Karpas-422 (cell line): ENCODE data around the gene WDR48. TPM values are rescaled to one million over a fixed set of nuclear protein-coding genes. Genes with fewer than 3 reads are reported as not detected.

ENCODE experiments used
- DNase-seq: peaks from one replicate; pipeline ENCODE4 v3.0.0-alpha.2; 2015
- H2AFZ ChIP-seq: fragments of 200-600 bp; sonication (generic); 2 replicates; pipeline ENCODE4 v1.6.1; 2014; ENCODE audit warnings: antibody characterized with exemption, low read length, mixed read lengths
- H3K27ac ChIP-seq: fragments of 200-600 bp; sonication (generic); 2 replicates; pipeline ENCODE4 v1.5.1; 2014; ENCODE audit warnings: mild to moderate bottlenecking, low read length, moderate library complexity
- H3K27me3 ChIP-seq: fragments of 200-600 bp; sonication (generic); 2 replicates; pipeline ENCODE4 v1.6.1; 2014; ENCODE audit warnings: low read length, mixed read lengths
- H3K36me3 ChIP-seq: fragments of 200-600 bp; sonication (generic); 2 replicates; pipeline ENCODE4 v1.6.1; 2014; ENCODE audit warnings: low read length, mixed read lengths; ENCODE audit not compliant: insufficient read depth
- H3K4me1 ChIP-seq: fragments of 200-600 bp; sonication (generic); 2 replicates; pipeline ENCODE4 v1.6.1; 2014; ENCODE audit warnings: mild to moderate bottlenecking, low read length, mixed read lengths
- H3K4me2 ChIP-seq: fragments of 200-600 bp; sonication (generic); 2 replicates; pipeline ENCODE4 v1.6.1; 2014; ENCODE audit warnings: low read length, low read depth, mild to moderate bottlenecking; ENCODE audit not compliant: poor library complexity, severe bottlenecking
- H3K4me3 ChIP-seq: fragments of 200-600 bp; sonication (generic); 2 replicates; pipeline ENCODE4 v1.5.1; 2014; ENCODE audit warnings: mild to moderate bottlenecking, antibody characterized with exemption, low read length, mixed read lengths
- H3K79me2 ChIP-seq: fragments of 200-600 bp; sonication (generic); 2 replicates; pipeline ENCODE4 v1.6.1; 2014; ENCODE audit warnings: mild to moderate bottlenecking, low read length, mixed read lengths
- H3K9ac ChIP-seq: fragments of 200-600 bp; sonication (generic); 2 replicates; pipeline ENCODE4 v1.6.0; 2014; ENCODE audit warnings: low read length
- H3K9me2 ChIP-seq: fragments of 200-600 bp; sonication (generic), shearing (Covaris generic); replicated peaks from 2 replicates; pipeline ENCODE4 v1.6.0; 2014; ENCODE audit warnings: mild to moderate bottlenecking, low read length, moderate library complexity; ENCODE audit not compliant: insufficient read depth
- H3K9me3 ChIP-seq: fragments of 300-700, 200-600 bp; sonication (generic); 2 replicates; pipeline ENCODE4 v1.6.1; 2014; ENCODE audit warnings: low read length, mixed read lengths
- H4K20me1 ChIP-seq: fragments of 200-600 bp; sonication (generic); 2 replicates; pipeline ENCODE4 v1.6.1; 2014; ENCODE audit warnings: mild to moderate bottlenecking, antibody characterized with exemption, low read length, low read depth; ENCODE audit not compliant: insufficient read depth
- total RNA-seq: library from RNA; depleted of rRNA; stranded (reverse); fragments of >200 nt; shearing (Covaris generic); gene quantifications from 2 replicates; pipeline ENCODE4 v1.2.3, GENCODE V29; 2014; ENCODE audit warnings: low replicate concordance

The WDR48 gene
- total RNA-seq, 1 experiment from 2014 or later: 27.7 TPM

DNA sequence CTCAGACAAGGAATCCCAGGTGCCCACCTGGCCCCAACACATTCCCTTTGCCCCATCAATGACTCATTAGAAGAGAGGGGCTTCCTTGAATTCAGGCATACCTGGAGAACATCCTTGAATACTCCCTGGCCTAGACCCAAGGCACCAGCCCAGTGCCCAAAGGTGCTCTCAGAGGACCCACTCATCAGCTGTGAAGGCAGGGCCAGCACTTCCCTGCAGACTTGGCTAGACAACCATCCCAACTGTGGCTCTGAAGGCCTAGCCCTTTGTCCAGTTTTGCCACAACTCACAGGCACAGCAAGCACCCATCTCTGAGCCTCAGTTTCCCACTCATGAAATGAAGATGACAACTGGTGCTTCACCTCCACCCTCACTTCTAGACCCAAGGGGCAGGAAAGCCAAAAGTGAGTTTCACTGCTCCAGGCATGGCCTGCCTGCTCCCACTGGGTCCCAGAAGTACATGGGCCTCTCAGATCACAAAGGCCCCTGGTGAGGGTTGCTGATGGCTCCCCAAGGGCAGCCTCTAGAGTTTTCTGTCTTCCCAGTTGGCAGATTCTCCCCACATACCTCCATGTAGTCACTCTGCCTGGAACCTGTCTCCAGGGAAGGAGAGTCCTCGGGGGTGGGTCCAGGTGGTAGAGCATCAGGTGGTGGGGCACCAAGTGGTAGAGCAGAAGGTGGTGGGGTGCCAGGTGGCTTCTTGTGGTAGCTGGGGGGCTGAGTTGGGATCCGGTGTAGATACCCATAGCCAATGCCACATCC lies 48.1 kb downstream of the WDR48 start:
- H3K9ac ChIP-seq: no peak overlapping the region
- H3K4me3 ChIP-seq: no peak overlapping the region
- H4K20me1 ChIP-seq: no peaks in the 10 kb centered on the region
- H3K36me3 ChIP-seq: peaks cover 26% of the 10 kb centered on the region
- no peaks in the 10 kb centered on the region for H3K9me2 ChIP-seq
- H3K4me2 ChIP-seq: no peak overlapping the region
- no peak overlapping the region for H3K27ac ChIP-seq
- DNase-seq: no peak
- no peaks in the 10 kb centered on the region for H3K9me3 ChIP-seq
- no peak overlapping the region for H2AFZ ChIP-seq
- H3K4me1 ChIP-seq: peaks cover 18% of the 10 kb centered on the region
- no peaks in the 10 kb centered on the region for H3K27me3 ChIP-seq
- peaks cover 15% of the 10 kb centered on the region for H3K79me2 ChIP-seq

DNA sequence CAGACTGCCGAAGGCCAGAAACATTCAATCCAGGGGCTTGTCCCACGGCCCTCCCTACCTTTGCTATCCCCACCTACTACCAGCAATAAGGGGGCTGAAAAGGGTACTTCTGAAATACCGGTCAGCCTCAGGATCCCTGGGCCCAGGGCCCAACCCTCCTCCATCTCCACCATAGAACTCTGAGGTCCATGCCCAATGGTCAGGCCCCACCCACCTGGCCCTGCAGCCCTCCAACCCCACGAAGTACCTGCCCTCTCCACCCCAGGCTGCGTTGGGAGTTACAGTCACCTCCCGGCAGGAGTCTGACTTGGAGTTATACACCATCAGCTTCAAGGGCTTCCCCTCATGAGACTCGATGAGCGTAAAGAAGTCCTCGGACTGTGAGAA lies 48.7 kb downstream of the WDR48 start:
- no peak overlapping the region for H3K9ac ChIP-seq
- H3K9me3 ChIP-seq: no peaks in the 10 kb centered on the region
- peaks cover 24% of the 10 kb centered on the region for H3K4me1 ChIP-seq
- H2AFZ ChIP-seq: no peak overlapping the region
- no peak overlapping the region for H3K4me2 ChIP-seq
- no peak overlapping the region for H3K27ac ChIP-seq
- no peaks in the 10 kb centered on the region for H3K9me2 ChIP-seq
- no peak overlapping the region for H3K4me3 ChIP-seq
- peaks cover 22% of the 10 kb centered on the region for H3K36me3 ChIP-seq
- no peaks in the 10 kb centered on the region for H3K27me3 ChIP-seq
- peaks cover 21% of the 10 kb centered on the region for H3K79me2 ChIP-seq
- DNase-seq: no peak
- H4K20me1 ChIP-seq: no peaks in the 10 kb centered on the region

DNA sequence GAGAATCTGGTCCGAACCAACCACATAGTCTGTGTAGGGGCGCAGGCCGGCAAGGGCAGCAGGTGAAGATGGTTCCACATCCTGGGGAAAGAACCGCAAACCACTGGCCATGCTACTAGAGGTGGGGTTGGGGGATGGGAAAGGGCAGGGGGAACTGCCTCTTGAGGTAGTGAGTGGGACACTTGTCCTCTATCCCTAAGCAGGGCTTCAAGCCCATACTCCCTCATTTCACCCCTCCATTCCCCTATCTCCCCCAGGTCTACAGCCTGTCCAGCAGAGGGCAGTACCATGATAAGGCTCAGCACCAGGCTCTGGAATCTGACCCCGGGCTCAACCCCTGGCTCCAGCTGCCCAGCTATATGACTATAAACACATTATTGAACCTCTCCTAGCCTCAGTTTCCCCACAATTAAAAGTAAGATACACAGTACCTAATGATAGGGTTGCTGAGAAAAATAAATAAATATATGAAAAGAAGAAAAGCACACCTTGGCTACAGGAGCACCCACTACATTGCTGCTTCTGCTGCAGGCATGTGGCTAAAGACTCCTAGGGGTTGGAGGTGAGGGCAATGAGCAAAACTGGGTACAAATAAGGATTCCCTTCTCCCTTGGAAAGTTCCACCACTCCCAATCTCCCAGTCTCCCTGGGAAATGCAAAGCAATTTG lies 49.3 kb downstream of the WDR48 start:
- Histone ChIP-seq H3K9ac (no peak overlapping the region), H3K9me2 (no peaks in the 10 kb centered on the region), H3K79me2 (peaks cover 27% of the 10 kb centered on the region), H3K36me3 (peaks cover 15% of the 10 kb centered on the region), H4K20me1 (no peaks in the 10 kb centered on the region), H2AFZ (no peak overlapping the region), H3K4me1 (peaks cover 31% of the 10 kb centered on the region), H3K4me2 (no peak overlapping the region), H3K27me3 (no peaks in the 10 kb centered on the region), H3K4me3 (no peak overlapping the region), H3K9me3 (no peaks in the 10 kb centered on the region), H3K27ac (0 out of 2 replicates have a peak overlapping the region, but pooled peaks have one; percentile 9)
- peak; percentile 82 for DNase-seq

DNA sequence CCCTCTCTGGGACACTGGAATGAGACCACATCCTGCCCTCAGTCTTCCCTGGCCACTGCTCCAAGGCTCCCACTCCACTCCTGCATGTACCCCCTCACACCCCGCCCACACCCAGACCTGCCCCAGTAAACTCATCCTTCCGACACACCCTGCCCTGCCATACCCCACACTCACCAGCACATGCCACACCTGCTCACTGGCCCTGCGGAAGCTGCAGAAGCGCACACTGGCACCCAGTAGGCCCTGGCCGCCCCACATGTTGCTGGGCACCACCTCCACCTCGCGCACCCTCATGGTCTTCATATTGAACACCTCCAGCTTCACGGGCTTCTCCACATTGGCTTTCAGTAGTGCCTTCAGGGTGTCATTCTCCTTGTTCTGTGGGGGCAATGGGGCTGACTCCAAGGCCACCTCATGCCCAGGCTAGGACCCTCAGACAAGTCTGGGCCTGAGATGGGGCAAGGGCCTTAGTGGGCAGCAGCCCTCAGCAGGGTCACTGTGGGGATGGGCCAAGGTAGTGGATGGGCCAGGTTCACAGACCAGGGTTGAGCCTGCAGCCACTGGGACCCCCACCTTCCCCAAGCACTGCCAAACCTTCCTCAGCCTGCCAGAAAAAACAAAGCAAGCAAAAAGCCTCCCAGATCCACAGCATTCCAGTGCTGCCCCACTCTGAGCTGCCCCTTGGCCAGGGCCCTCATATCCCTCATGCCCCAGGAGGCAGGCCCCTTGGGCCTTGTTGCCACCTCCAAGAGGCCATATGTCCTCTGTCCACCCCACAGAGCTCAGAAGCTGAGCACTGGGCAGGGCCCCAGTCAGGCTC lies 50.9 kb downstream of the WDR48 start:
- DNase-seq: no peak
- Histone ChIP-seq H2AFZ (no peak overlapping the region), H3K9me3 (no peaks in the 10 kb centered on the region), H3K36me3 (no peaks in the 10 kb centered on the region; the same call in none of the 2 replicates), H3K4me2 (no peak overlapping the region), H4K20me1 (no peaks in the 10 kb centered on the region), H3K9ac (no peak overlapping the region), H3K4me1 (peaks cover 37% of the 10 kb centered on the region), H3K27me3 (no peaks in the 10 kb centered on the region), H3K9me2 (no peaks in the 10 kb centered on the region), H3K27ac (no peak overlapping the region; the same call in 1 of the 2 replicates), H3K4me3 (no peak overlapping the region), H3K79me2 (peaks cover 37% of the 10 kb centered on the region)

DNA sequence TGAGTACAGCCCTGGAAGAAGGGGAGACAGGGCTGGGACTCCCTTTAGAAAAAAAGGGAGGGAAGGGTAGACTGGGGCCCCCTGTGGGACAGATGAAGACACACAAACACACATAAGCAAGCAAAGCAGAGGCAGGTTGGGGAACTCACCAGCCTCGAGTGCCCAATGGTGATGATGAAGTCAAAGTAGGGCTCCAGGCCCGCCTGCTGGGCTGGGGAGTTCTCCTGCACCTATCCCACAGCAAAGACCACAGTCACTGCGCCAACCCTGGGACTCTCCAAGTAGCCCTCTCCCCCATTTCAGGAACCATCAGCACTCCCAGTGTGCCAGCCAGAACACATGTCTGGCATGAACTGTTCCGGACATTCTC lies 51.5 kb downstream of the WDR48 start:
- Histone ChIP-seq H3K4me1 (peaks cover 42% of the 10 kb centered on the region), H4K20me1 (no peaks in the 10 kb centered on the region)

DNA sequence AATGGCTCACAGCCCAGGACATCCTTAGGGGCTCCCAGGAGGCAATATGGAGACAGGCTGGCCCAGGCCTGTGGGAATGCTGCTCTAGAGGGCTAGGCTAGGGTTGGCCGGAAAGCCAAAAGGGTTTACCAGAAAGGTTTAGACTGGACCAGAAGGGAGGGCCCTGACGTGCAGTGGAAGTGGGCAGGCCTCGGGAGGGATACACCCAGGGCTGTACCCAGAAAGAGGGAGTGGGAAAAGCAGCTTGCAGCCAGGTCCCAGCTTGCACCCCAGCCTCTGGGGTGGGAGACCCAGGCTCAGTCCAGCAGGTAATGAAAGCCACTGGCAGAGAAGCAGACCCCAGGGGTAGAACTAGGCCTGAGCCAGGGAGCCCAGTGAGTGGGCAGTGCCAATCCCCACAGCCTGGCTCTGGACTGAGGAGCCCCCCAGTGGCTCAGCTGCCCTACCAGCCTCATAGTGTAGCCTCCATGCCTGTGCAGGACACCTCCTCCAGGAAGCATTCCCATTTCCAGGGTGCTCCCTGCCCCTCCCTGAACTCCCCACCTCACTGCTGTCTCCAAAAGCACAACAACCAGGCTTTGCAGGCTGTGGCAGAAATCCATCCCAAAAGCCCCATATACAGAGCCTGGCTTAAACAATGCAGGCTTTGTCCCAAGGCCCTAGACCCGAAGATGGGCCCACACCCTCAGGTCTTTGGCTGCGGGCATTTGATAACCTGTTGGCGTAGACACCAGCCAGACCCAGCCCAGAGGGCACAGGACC lies 52.2 kb downstream of the WDR48 start:
- no peaks in the 10 kb centered on the region for H4K20me1 ChIP-seq
- no peak overlapping the region for H3K4me3 ChIP-seq
- H3K36me3 ChIP-seq: no peaks in the 10 kb centered on the region; the same call in 1 of the 2 replicates
- peaks cover 49% of the 10 kb centered on the region for H3K4me1 ChIP-seq
- H3K27ac ChIP-seq: peak overlapping the region; percentile 28; the same call in 1 of the 2 replicates
- H3K79me2 ChIP-seq: peaks cover 37% of the 10 kb centered on the region
- no peak for DNase-seq
- no peak overlapping the region for H2AFZ ChIP-seq
- no peak overlapping the region for H3K4me2 ChIP-seq
- H3K9me2 ChIP-seq: no peaks in the 10 kb centered on the region
- H3K9me3 ChIP-seq: no peaks in the 10 kb centered on the region
- H3K9ac ChIP-seq: no peak overlapping the region
- no peaks in the 10 kb centered on the region for H3K27me3 ChIP-seq

More for the DNA sequence above, 51.5 kb downstream of the WDR48 start:
- peak overlapping the region; percentile 28; the same call in 1 of the 2 replicates for H3K27ac ChIP-seq
- no peak overlapping the region for H3K4me2 ChIP-seq
- H3K9me3 ChIP-seq: no peaks in the 10 kb centered on the region
- H3K27me3 ChIP-seq: no peaks in the 10 kb centered on the region
- no peak overlapping the region for H3K9ac ChIP-seq
- no peak overlapping the region for H3K4me3 ChIP-seq
- no peak overlapping the region for H2AFZ ChIP-seq
- peaks cover 37% of the 10 kb centered on the region for H3K79me2 ChIP-seq
- no peaks in the 10 kb centered on the region; the same call in 1 of the 2 replicates for H3K36me3 ChIP-seq
- no peaks in the 10 kb centered on the region for H3K9me2 ChIP-seq
- DNase-seq: peak; percentile 61

DNA sequence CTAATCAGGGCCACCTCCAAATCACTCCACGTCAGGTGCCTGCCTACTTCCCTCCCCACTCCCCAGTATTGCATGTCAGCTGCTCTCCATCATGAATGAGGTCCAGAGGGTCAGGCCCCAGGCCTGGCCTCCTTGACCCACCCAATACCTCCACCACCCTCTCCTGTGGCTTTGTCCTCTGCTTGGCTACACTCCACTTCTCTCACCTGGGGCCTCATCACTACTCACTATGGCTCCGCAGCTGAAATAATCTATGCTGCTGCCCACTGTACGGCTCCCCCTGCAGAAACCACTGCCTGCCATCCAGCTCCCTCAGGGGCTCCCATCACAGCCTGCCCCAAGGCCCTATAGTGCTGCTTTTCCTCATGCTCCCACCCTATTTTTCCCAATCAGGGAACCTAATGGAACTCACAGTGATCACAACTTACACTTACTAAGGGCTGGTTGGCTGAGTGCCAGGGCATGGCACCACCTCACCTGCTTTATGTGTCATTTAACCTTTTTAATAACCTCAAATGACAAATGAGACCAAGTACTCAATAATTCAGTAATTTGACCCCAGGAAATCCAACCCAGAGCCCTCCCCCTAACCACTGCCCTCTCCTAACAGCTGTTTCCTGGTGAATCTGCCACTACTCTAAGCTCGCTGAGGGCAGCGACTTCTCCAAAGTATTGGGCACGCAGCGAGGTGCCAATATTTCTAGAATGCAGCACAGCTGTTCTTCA lies 53.3 kb downstream of the WDR48 start:
- H3K27ac ChIP-seq: no peak overlapping the region
- H3K9me3 ChIP-seq: no peaks in the 10 kb centered on the region
- peaks cover 54% of the 10 kb centered on the region for H3K4me1 ChIP-seq
- H3K4me3 ChIP-seq: peak overlapping the region; percentile 92; the same call in 1 of the 2 replicates
- H2AFZ ChIP-seq: no peak overlapping the region
- peak overlapping the region; percentile 77 for H3K4me2 ChIP-seq
- peaks cover 37% of the 10 kb centered on the region for H3K79me2 ChIP-seq
- H4K20me1 ChIP-seq: no peaks in the 10 kb centered on the region
- H3K9me2 ChIP-seq: no peaks in the 10 kb centered on the region
- H3K36me3 ChIP-seq: no peaks in the 10 kb centered on the region
- no peaks in the 10 kb centered on the region for H3K27me3 ChIP-seq
- no peak for DNase-seq
- H3K9ac ChIP-seq: no peak overlapping the region
